Forelimb muscle (tissue), 1 donor: ENCODE data around the gene TMEM215. TPM values are rescaled to one million over a fixed set of nuclear protein-coding genes. Genes with fewer than 3 reads are reported as not detected.
A peak's percentile ranks its signal among the peaks of the same experiment; 100 is the strongest.
"Not testable (repeated sequence)": the region's sequence is repeated elsewhere in the genome, so short reads cannot be mapped to it uniquely, and the experiment has no call there.

ENCODE experiments used
- DNase-seq: peaks from one replicate; pipeline ENCODE4 v3.0.0-alpha.2; 2013; ENCODE audit warnings: low read depth
- polyA plus RNA-seq: library from polyadenylated mRNA; unstranded; fragments of 120-200 nt; gene quantifications from one replicate; pipeline ENCODE4 v1.2.1, GENCODE V29; 2013; ENCODE audit not compliant: insufficient read length

The TMEM215 gene, protein sequence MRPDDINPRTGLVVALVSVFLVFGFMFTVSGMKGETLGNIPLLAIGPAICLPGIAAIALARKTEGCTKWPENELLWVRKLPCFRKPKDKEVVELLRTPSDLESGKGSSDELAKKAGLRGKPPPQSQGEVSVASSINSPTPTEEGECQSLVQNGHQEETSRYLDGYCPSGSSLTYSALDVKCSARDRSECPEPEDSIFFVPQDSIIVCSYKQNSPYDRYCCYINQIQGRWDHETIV
- 0.54 TPM for polyA plus RNA-seq

DNA sequence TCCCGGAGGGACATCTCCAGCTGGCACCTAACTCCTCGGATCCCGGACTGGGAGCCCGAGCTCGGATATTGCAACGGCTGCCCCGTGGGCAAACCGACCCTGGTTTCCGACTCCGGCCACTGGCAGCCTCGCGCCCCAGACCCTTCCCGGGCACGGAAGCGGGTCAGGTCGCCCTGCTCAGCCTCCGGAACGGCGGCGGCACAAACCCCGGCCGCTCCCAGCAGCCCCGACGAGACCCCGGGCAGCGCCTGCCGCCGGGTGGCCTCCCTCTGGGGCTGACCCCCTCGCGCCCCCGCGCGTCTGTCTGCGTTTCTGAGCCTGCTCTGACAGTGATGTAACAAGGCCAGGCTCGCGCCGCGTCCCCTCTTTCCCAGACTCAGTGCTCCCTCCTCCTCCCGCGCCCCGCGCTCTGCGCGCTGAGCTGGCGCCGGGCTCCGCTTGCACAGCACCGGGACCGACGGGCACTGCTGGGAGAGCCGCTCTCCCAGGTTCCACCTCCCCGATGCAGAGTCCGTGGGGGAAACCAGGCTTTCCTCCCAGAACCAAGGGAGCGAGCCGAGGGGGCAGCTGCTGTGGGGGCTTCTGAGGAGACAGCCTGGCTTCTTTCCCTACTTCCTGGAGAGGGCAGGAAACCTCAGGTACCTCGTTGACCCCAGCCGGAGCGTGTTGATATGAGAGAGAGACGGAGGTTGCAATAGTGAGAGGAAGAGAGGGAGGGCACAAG, at the start of gene TMEM215:
Gene TMEM215, plus strand, starts transcription at position 373 of the 724 bp plus-strand sequence. CDS start 644 bp downstream, outside the sequence.
- DNase-seq: no peak

- peak; percentile 61 for DNase-seq
Measured at GRCh38 chr9:32735476-32735875, 47.9 kb upstream of the TMEM215 start.

DNA sequence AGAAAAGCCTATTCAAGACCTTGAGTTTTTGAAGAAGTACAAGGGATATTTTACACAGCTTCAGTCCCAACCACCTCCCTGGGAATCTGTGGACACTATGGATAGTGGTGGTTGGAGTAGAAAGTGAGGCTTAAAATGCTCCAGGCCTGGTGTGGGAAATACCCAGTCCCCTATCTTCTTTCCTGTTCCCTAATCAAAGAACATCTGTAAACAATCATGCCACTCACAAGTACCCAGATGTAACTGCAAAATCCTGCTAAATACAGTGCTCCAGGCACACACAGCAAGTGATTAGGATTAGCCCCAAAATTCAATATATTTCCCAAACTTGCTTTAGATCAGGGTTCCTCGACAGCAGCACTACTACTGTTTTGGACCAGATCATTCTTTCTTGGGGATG, 46.0 kb upstream of the TMEM215 start:
- no peak for DNase-seq

DNA sequence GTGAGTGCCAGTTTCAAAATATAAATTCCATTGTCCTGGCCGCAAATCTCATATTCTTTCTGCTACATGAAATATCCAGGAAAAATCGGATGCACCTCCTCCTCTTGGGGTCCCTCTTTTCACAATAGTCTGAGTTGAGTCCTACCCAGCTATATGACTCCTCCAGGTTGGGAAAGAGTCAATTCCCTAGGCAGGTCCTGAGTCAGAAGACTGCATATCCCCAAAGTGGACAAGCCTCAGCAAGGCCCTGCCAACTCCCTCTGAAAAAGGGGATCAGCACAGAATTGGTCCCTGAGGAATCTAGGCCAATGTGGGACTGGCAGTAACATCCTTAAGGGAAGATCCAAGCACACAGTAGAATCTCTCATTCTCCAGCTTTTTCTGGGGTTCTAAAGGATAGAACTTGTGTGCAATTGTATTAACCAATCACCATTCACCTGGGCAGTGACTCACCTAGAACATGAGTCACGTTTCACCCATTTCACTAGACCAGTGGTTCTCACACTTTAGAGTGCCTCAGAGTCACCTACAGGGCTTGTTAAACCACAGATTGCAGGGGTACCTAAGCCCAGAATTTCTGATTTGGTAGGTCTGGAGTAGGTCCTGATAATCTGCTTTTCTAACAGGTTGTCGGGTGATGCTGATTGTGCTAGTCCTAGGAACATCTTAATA, 44.7 kb upstream of the TMEM215 start:
- DNase-seq: no peak

DNA sequence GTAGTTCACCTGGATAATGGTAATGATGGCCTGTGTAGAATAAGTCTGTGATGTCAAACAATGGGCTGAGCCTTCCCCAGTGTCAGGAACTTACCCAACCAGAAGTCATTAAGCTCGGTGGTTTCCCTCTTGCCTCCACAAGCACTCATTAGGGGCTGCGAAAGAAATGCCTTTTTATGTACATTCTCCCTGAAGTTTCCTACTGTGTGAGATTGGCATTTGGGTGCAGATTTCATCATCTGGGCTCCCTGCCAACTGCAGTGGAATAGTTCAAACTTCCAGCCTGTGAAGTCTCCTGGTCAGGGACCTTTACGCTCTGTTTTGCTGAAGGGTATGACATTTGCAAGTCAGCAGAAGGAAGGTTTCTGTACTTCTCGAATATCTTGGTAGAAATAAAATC, 41.6 kb upstream of the TMEM215 start:
- DNase-seq: no peak

GRCh38 chr9:32742296-32742695, 41.0 kb upstream of the TMEM215 start:
- no peak for DNase-seq

DNA sequence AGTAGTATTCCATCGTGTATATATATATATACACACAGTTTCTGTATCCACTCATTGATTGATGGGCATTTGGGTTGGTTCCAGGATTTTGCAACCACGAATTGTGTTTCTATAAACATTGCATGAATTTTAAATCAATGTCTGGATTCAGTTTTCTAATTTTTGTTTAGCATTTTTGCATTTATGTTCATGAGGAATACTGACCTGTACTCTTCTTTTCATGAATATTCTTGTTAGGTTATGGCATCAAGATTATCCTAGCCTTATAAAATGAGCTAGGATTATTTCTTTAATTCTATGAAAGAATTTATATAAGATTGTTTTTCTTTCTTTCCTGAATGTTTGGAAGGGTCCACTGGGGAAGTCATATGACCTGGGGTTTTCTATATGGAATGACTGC, 35.3 kb upstream of the TMEM215 start:
- no peak for DNase-seq

GRCh38 chr9:32755730-32756129, 27.6 kb upstream of the TMEM215 start:
- DNase-seq: no peak

- no peak for DNase-seq
Measured at GRCh38 chr9:32764139-32764538, 19.2 kb upstream of the TMEM215 start.

GRCh38 chr9:32775283-32775682, 8.1 kb upstream of the TMEM215 start:
- DNase-seq: no peak

GRCh38 chr9:32776201-32776600, 7.1 kb upstream of the TMEM215 start:
- DNase-seq: no peak

- DNase-seq: no peak
Measured at GRCh38 chr9:32782476-32783167, 718 bp upstream of the TMEM215 start.

- DNase-seq: peak; percentile 76
Measured at GRCh38 chr9:32787816-32788215, 4.5 kb downstream of the TMEM215 start.

- not testable (repeated sequence) for DNase-seq
Measured at GRCh38 chr9:32796015-32796414, 12.7 kb downstream of the TMEM215 start.

DNA sequence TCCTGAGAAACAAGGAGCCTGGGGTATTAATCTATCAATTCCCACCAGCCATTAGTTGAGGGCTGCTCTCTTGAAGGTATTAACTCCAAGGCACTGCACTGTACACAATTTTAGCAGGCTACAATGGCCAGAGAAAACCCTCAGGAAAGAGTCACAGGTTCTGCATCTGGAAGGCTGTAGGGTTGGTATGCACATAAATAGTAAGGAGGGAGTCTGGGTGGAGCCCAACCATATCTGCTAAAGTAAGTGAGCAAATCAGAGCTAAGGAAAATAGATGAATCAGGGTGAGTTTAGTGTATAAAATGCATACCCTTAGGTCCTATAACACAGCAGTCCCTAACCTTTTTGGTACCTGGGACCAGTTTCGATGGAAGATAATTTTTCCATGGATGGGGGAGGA, 18.2 kb downstream of the TMEM215 start:
- DNase-seq: no peak

DNA sequence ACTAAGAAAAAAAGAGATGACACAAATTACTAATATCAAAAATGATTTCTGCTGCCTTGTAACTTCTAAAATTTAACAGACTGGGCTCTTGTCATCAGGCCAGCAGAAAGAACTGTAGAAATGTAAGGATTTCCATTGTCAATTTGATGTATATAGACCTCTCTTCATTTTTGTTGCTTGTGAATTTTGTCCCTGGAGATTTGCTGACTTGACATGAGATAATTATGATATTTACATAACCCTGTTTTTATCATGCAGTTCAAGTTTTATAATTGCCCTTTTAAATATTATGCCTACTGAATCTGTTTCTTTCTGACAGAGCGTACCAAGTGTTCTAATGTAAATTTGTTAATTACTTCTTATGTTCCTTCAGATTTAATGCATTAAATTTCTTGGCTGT, 23.9 kb downstream of the TMEM215 start:
- DNase-seq: no peak

DNA sequence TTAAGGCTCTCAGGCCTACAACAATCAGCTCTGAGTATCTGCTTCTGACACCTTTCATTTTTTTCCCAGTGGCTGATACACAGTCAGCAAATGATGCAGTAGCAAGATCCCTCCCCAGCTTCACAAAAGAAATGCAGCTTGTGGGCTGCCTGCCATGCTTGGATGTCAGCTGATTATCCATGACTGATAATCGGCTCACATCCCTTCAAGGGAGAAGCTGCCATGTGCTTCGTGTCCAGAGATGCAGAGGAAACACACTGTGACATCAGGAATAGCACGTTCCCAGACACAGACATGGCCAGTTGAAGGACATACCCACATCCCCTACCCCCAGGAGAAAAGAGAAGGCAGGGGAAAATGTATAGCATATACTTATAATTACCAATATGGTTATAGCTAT, 27.9 kb downstream of the TMEM215 start:
- no peak for DNase-seq

GRCh38 chr9:32820322-32820721, 37.0 kb downstream of the TMEM215 start:
- no peak for DNase-seq

DNA sequence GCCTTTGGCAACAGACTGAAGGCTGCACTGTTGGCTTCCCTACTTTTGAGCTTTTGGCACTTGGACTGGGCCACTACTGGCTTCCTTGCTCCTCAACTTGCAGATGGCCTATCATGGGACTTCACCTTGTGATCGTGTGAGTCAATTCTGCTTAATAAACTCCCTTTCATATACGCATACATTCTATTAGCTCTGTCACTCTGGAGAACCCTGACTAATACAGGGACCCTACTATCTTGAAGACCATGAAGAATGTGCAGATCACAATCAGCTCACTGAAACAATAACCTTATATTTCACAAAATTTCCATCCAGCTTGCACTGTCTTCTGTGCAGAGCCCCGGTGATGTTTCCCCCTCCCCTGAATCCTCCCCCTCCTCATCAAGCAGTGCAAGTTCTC, 39.8 kb downstream of the TMEM215 start:
- no peak for DNase-seq

- no peak for DNase-seq
Measured at GRCh38 chr9:32823551-32823950, 40.2 kb downstream of the TMEM215 start.

GRCh38 chr9:32825203-32825602, 41.9 kb downstream of the TMEM215 start:
- DNase-seq: no peak

DNA sequence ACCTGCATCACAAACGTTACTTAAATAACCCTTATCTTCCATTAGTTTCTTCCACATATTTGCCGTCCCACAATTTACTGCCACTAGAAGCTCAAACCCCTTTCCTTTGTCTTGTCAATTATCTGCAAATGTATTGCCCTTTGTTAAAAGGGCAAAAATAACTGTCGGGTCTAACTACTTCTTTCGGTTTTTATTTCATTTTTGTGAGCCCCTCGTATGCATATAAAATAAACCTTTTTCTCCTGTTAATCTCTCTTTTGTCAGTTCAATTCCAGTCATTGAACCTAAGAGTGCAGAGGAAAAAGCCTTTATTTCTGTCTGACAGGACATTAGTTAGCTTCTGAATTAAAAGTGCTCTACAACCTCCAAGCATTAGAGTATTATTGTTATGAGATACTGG, 45.5 kb downstream of the TMEM215 start:
- DNase-seq: no peak
